ENCODE results near the gene ARHGEF4. TPM values are rescaled to one million over a fixed set of nuclear protein-coding genes. Genes with fewer than 3 reads are reported as not detected.

Gene ARHGEF4
- total RNA-seq, 3 donors from 2014 or later = 0.94 to 14.0 (median 1.5) TPM

- no peak for TF ChIP-seq CTCF (IDR thresholded peaks at IDR 0.05)
- no peaks in the 10 kb centered on the region for H3K36me3 ChIP-seq (ENCODE audit: low read depth)
- ATAC-seq (no peak), DNase-seq (no peak)
- no peaks in the 10 kb centered on the region for H3K4me1 ChIP-seq (ENCODE audit: low read depth)
- H3K4me3 ChIP-seq = no peak overlapping the region
- intact Hi-C loops (cut with DNase I, micrococcal nuclease) = loop anchor here (5.0 kb wide), 1 partner anchor 72 kb away; no protein-coding TSS in a partner anchor
- no peaks in the 10 kb centered on the region for H3K9me3 ChIP-seq
Measured at GRCh38 chr2:130869441-130870160, 32.9 kb downstream of the ARHGEF4 start.

- Histone ChIP-seq H3K36me3 (ENCODE audit: low read depth) (no peaks in the 10 kb centered on the region), H3K4me1 (ENCODE audit: low read depth) (no peaks in the 10 kb centered on the region), H3K9me3 (no peaks in the 10 kb centered on the region), H3K4me3 (no peak overlapping the region)
- no peak for ATAC-seq
- no peak for TF ChIP-seq CTCF (IDR thresholded peaks at IDR 0.05)
- intact Hi-C loops (cut with DNase I, micrococcal nuclease) = loop anchor here (5.0 kb wide), 1 partner anchor 73 kb away; no protein-coding TSS in a partner anchor
- no peak for DNase-seq
Measured at GRCh38 chr2:130870161-130870485, 33.4 kb downstream of the ARHGEF4 start.

GRCh38 chr2:130870779-130871178, 34.1 kb downstream of the ARHGEF4 start:
- no peak for TF ChIP-seq CTCF (IDR thresholded peaks at IDR 0.05)
- Histone ChIP-seq H3K36me3 (ENCODE audit: low read depth) (no peaks in the 10 kb centered on the region), H3K9me3 (no peaks in the 10 kb centered on the region), H3K4me1 (ENCODE audit: low read depth) (no peaks in the 10 kb centered on the region), H3K4me3 (no peak overlapping the region)
- no peak for ATAC-seq
- intact Hi-C loops (cut with DNase I, micrococcal nuclease) = loop anchor here (5.0 kb wide), 1 partner anchor 73 kb away; no protein-coding TSS in a partner anchor
- DNase-seq = no peak

GRCh38 chr2:130871843-130872740, 35.4 kb downstream of the ARHGEF4 start:
- Histone ChIP-seq H3K4me3 (no peak overlapping the region), H3K9me3 (no peaks in the 10 kb centered on the region), H3K4me1 (ENCODE audit: low read depth) (no peaks in the 10 kb centered on the region), H3K36me3 (ENCODE audit: low read depth) (no peaks in the 10 kb centered on the region)
- no peak for DNase-seq
- TF ChIP-seq CTCF (IDR thresholded peaks at IDR 0.05) = no peak
- intact Hi-C loops (cut with DNase I, micrococcal nuclease) = loop anchor here (5.0 kb wide), 1 partner anchor 75 kb away; no protein-coding TSS in a partner anchor
- ATAC-seq = no peak

GRCh38 chr2:130872741-130873125, 36.0 kb downstream of the ARHGEF4 start:
- no peak for DNase-seq
- intact Hi-C loops (cut with DNase I, micrococcal nuclease) = loop anchor here (5.0 kb wide), 1 partner anchor 75 kb away; no protein-coding TSS in a partner anchor
- no peak for TF ChIP-seq CTCF (IDR thresholded peaks at IDR 0.05)
- no peak for ATAC-seq
- H3K4me3 ChIP-seq = no peak overlapping the region
- H3K9me3 ChIP-seq = no peaks in the 10 kb centered on the region
- H3K4me1 ChIP-seq (ENCODE audit: low read depth) = no peaks in the 10 kb centered on the region
- no peaks in the 10 kb centered on the region for H3K36me3 ChIP-seq (ENCODE audit: low read depth)
